NCI-H2081 treated with DMSO at 0.1 percent for 48 hours (cell line): ENCODE data around the gene CLEC4M.

Experiments
- DNase-seq: peaks from one replicate; lab custom pipeline; 2025; lab: John Stamatoyannopoulos, UW

CLEC4M gene, protein sequence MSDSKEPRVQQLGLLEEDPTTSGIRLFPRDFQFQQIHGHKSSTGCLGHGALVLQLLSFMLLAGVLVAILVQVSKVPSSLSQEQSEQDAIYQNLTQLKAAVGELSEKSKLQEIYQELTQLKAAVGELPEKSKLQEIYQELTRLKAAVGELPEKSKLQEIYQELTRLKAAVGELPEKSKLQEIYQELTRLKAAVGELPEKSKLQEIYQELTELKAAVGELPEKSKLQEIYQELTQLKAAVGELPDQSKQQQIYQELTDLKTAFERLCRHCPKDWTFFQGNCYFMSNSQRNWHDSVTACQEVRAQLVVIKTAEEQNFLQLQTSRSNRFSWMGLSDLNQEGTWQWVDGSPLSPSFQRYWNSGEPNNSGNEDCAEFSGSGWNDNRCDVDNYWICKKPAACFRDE

DNA sequence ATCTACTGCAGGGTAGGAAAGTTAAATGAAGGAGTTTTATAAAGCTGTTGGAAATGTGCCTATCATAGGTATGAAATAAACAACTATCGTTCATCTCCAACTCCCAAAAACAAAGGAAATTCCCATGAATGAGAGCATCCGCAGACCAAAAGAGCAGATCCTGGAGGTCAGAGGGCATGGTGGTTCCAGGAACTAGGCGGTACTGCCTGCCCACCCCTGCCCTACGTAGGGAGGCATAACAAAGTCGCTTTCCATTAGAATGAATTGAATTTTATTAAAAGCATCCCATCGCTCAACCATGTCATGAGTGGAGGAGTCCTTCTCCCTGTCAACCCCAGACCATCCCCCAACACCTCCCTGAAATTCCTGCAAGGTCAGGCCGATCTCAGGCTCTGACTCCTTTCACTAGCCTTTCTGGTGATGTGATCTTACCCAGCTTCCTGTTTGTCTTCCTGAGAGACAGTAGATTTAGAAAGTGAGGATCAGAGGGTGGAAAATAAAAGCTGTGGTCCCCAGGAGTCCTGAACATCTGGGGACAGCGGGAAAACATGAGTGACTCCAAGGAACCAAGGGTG, at the start of gene CLEC4M:
Gene CLEC4M, plus strand, starts transcription at position 525 of the 575 bp plus-strand sequence. Its CDS starts 24 bp downstream, at position 549.
- DNase-seq, result no peak

DNA sequence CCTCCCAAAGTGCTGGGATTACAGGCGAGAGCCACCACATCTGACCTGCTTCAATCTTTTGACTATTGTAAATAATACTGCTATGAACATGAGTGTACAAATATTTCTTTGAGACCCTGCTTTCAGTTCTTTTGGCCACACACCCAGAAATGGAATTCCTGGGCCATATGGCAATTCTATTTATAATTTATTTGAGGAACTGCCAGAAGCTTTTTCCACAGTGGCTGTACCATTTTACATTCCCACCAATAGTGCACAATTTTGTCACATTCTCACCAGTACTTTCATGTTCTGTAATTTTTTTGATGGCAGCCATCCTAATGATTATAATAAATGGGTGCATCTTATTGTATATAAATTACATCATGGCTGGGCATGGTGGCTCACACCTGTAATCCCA, 47.4 kb upstream of the CLEC4M start:
- no peak for DNase-seq

- no peak for DNase-seq
Measured at GRCh38 chr19:7716762-7717161, 46.3 kb upstream of the CLEC4M start.

GRCh38 chr19:7718668-7719067, 44.4 kb upstream of the CLEC4M start:
- no peak for DNase-seq

DNA sequence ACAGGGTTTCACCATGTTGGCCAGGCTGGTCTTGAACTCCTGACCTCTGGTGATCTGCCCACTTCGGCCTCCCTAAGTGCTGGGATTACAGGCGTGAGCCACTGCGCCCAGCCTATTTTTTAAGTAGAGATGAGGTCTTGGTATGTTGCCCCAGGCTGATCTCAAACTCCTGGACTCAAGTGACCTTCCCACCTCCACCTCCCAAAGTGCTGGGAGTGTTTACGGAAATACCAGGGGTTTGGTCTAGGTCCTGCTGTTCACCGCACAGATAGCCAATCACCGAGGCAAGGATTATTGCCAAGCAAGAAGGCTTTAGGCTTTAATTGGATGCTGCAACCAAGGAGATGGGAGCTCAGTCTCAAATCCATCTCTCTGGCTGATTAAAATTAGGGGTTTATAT, 42.7 kb upstream of the CLEC4M start:
- no peak for DNase-seq

GRCh38 chr19:7722231-7722651, 40.8 kb upstream of the CLEC4M start:
- no peak for DNase-seq

GRCh38 chr19:7725791-7726190, 37.3 kb upstream of the CLEC4M start:
- DNase-seq, result no peak

GRCh38 chr19:7729211-7729610, 33.8 kb upstream of the CLEC4M start:
- DNase-seq, result no peak

DNA sequence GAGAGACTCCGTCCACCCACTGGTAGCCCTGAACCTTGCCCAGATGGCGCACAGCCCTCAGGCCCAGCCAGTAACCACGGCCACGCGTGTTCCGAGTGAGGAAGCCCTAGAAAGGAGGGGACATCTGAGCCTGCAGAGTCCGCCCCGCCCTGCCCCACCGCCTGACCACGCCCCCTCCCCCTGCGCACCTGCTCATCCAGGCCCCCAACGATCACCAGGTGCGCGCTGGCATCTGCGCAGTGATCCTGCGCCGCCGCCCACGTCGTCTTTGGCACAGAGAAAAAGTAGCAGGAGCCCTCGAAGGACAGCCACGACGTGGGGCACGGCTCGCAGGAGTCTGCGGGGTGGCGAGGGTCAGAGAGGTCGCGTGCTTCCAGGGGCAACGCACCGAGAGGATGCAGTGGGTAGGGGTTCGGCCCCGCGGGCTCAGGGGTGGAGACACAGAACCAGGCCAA, 33.2 kb upstream of the CLEC4M start:
- no peak for DNase-seq

DNA sequence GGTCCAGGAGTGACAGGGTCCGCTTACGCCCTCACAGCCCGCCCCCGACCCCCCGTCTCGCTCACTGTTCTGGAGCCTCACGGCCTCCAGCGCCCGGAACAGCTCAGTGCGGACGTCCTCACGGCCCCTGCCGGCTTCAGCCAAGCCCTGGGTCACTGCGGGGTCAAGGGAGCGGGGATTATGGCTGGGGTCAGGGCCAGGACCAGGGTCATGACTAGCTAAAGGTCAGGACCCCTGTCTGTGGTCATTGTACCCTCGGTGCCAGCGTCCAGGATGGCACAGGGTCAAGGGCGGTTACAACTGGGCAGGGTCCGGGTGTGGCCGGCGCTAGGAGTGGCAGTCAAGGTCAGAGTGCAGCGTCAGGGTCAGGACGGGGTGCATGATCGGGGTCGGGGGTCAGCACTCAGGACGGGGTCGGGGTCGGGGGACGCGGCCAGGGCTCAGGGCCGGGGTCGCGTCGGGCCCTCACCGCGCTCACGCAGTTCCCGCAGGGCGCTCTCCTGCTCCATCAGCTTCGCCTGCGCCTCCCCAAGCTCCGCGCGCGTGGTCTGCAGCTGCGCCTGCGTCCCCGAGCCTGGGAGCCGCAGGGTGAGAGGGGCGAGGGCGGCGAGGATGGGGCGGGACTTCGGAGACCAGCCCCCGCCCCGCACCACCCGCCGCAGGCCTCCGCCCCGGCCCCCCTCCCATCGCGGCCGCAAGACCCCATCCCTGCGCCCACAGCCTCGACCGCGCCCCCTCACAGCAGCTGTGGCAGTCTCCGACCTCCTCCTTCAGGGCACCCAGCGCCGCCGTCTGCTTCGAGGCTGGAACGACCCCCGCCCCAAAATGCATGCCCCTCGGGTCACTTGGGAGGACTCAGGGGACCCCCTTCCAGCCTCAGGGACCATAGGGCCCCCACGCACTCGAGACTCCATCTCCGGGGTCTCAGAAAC, 32.5 kb upstream of the CLEC4M start:
- no peak for DNase-seq

DNA sequence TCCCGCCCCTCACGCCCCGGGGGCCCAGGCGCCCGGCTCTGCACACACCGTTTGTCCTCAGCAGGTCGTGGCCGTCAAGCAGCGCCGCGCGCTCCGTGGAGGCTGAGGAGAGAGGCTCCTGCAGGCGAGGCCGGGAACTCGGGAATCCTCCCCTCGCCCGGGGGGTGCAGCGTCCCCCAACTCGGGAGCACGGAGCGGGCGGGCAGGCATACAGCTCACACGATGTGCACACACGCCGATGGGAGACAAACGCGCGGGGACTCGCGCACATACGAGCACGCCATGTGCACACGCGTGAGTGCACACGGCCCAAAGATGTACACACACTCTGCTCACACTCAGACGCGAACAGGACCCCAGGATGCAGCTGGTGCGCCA, 31.8 kb upstream of the CLEC4M start:
- DNase-seq, result no peak

- DNase-seq, result no peak
Measured at GRCh38 chr19:7731615-7732014, 31.4 kb upstream of the CLEC4M start.

- DNase-seq, result no peak
Measured at GRCh38 chr19:7732045-7732444, 31.0 kb upstream of the CLEC4M start, which contains the start of gene CLEC4G. TSS of gene CLEC4G (minus strand) at chr19:7732110. CDS start at chr19:7732102, 8 bp downstream.

DNA sequence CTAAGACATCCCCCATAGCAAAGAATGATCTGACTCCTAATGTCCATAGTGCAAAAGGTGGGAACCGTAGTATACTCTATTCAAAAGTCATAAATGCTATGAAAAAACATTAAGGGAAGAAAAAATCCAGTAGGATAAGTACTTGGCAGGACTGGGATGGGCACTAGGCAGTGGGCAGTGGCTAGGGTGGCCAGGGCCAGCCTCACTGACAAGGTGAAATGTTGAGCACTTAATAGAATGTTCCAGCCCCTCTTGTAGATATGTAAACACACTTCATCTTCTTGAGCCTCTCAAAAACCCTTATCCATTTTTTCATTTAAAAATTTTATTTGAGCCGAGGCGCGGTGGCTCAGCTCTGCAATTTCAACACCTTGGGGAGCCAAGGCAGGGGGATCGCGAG, 29.7 kb upstream of the CLEC4M start:
- DNase-seq, result no peak

- no peak for DNase-seq
Measured at GRCh38 chr19:7734220-7735203, 28.5 kb upstream of the CLEC4M start.

- no peak for DNase-seq
Measured at GRCh38 chr19:7736148-7736547, 26.9 kb upstream of the CLEC4M start.

DNA sequence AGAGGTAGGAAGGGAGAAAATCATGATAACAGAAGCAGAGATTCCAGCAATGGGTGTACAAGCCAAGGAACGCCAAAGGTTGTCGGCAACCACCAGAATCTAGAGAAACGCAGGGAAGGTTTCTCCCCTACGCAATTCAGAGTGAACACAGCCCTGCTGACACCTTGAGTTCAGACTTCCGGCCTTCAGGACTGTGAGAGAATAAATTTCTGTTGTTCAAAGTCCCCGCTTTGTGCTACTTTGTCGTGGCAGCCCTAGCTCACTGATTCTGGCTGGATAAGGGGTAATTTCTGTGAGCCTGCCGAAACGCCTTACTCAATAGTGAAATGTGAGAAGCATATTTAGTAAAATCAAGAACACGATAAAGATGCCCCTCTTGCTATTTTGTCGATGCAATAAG, 25.8 kb upstream of the CLEC4M start:
- DNase-seq, result no peak

GRCh38 chr19:7738023-7738422, 25.0 kb upstream of the CLEC4M start:
- no peak for DNase-seq

GRCh38 chr19:7739211-7739755, 23.8 kb upstream of the CLEC4M start:
- no peak for DNase-seq

GRCh38 chr19:7739801-7740681, 23.0 kb upstream of the CLEC4M start:
- DNase-seq, result no peak
